Measurements from ENCODE around the gene SORCS3.

DNA sequence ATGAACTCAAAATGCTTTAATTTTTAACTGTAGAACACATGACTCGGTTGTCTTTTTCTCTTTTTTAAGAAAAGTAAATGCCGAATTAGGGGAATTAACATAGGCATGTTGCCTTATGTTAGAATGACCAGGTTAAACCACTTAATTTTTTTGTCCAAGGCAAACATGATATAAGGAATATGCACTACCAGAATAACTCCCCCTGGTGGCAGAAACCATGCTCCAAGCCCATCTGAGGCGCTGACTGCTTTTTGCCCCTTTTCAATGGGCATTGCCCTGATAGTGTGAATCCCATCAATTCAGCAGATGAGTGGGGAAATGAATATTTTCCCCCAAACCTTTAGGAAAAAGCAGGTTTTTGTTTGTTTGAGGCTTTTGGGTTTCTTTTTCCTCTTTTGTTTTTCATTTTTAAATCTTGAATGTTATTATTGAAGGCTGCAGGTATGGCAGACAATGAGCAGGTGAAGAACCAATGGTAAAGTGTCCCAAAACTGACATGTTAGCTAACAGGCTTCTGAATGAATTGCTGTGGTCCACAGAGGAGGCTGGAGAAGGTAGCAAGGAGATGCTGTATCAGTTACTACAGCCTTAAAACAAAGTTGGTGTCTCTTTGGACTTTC is 284.3 kb downstream of the SORCS3 start:
- TF ChIP-seq, protein P1, sequence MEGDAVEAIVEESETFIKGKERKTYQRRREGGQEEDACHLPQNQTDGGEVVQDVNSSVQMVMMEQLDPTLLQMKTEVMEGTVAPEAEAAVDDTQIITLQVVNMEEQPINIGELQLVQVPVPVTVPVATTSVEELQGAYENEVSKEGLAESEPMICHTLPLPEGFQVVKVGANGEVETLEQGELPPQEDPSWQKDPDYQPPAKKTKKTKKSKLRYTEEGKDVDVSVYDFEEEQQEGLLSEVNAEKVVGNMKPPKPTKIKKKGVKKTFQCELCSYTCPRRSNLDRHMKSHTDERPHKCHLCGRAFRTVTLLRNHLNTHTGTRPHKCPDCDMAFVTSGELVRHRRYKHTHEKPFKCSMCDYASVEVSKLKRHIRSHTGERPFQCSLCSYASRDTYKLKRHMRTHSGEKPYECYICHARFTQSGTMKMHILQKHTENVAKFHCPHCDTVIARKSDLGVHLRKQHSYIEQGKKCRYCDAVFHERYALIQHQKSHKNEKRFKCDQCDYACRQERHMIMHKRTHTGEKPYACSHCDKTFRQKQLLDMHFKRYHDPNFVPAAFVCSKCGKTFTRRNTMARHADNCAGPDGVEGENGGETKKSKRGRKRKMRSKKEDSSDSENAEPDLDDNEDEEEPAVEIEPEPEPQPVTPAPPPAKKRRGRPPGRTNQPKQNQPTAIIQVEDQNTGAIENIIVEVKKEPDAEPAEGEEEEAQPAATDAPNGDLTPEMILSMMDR (IDR thresholded peaks at IDR 0.05), result peak; percentile 54
- TF ChIP-seq EZH2 (IDR thresholded peaks at IDR 0.05; ENCODE audit: borderline replicate concordance, insufficient read depth, low read depth, low read length, poor library complexity, severe bottlenecking), result no peak

Measured in B cell (primary cell).